ENCODE data around the gene EIF5A. TPM values are rescaled to one million over a fixed set of nuclear protein-coding genes. Genes with fewer than 3 reads are reported as not detected.

The EIF5A gene
- total and polyA plus RNA-seq, 2 donors (not counting 3 experiments of a cell fraction or from before 2014, with no cell fraction given), result 650 to 859 TPM

DNA sequence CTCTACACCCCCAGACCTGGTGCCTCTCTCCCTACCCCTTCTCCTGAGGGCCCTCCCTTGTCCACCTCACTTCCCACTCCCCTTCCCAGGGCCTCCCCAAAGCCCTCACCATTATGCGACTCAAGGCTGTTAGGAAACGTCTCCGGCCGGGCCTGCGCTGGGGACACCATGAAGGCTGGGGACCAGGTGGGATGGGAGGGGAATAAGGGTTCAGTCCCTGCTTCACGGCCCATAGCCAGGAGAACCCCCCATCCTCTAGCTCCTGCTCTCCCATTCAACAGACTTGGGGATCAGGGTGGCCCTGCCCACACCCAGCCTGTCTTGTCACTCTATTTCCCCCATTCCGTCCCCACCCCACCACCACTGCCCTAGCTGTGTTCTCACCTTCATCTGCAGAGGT lies 19.6 kb downstream of the EIF5A start:
- Histone ChIP-seq H3K4me2 (ENCODE audit: insufficient read depth, low read length) (no peak overlapping the region), H3K4me1 (ENCODE audit: control insufficient read depth, extremely low read depth, insufficient read depth, low read length) (peaks cover 10% of the 10 kb centered on the region), H3K4me3 (replicated peaks in 1 of 3; ENCODE audit: insufficient read depth in 1 of 3, low read depth in 1 of 3, low read length in 3 of 3) (no peak overlapping the region), H2AFZ (ENCODE audit: low read depth, low read length) (no peak overlapping the region), H3K27me3 (ENCODE audit: control insufficient read depth in 2 of 2, insufficient read depth in 2 of 2, low read length in 2 of 2) (peaks cover 0 to 2% of the 10 kb centered on the region in 2 experiments), H3K9me1 (replicated peaks; ENCODE audit: control insufficient read depth, extremely low read depth, insufficient read depth, low read length) (no peaks in the 10 kb centered on the region), H3K27ac (ENCODE audit: insufficient read depth, low read depth, low read length) (no peak overlapping the region), H3K79me2 (ENCODE audit: control insufficient read depth, insufficient read depth, low read length) (peaks cover 10% of the 10 kb centered on the region), H4K20me1 (replicated peaks; ENCODE audit: control insufficient read depth, extremely low read depth, insufficient read depth, low read length) (no peaks in the 10 kb centered on the region), H3K9ac (replicated peaks; ENCODE audit: extremely low read depth, insufficient read depth, low read length) (no peak overlapping the region), H3K9me3 (replicated peaks; ENCODE audit: control insufficient read depth, insufficient read depth, low read length) (no peaks in the 10 kb centered on the region), H3K36me3 (ENCODE audit: control insufficient read depth in 2 of 2, extremely low read depth in 1 of 2, insufficient read depth in 2 of 2, low read length in 2 of 2) (peaks cover 10 to 23% of the 10 kb centered on the region in 2 experiments)
- no TSS peak for BruUV-seq (replicated peaks)
- ChIA-PET POLR2A (no interaction called here), CTCF (interaction anchor here (1.0 to 1.2 kb wide), 2 partner anchors 18 to 31 kb away, joined by 3 to 4 read pairs; no protein-coding TSS in a partner anchor)
- dilution Hi-C loops (cut with MboI; ENCODE audit: extremely low pct_ligation_motif_present, low sequenced_read_pairs) (no loop called here), intact Hi-C loops (cut with micrococcal nuclease) (no loop called here)
- DNase-seq (ENCODE audit: low read depth, low spot score) (no peak), FAIRE-seq (no peak)
- TF ChIP-seq CTCF (IDR thresholded peaks at IDR 0.05; ENCODE audit: extremely low read depth in 1 of 2, insufficient read depth in 1 of 2, low read depth in 1 of 2, low read length in 2 of 2), result no peak
- no peak for TF ChIP-seq MYC (IDR thresholded peaks at IDR 0.05; ENCODE audit: low read depth, low read length)
- no peak for TF ChIP-seq EZH2 (IDR thresholded peaks at IDR 0.05; ENCODE audit: borderline replicate concordance, low read depth, low read length, severe bottlenecking)
- TF ChIP-seq JUN (IDR thresholded peaks at IDR 0.05; ENCODE audit: borderline replicate concordance, insufficient read depth, insufficient read length, low read depth), result no peak

GRCh38 chr17:7327501-7327900 lies 20.1 kb downstream of the EIF5A start:
- H3K9me1 ChIP-seq (replicated peaks; ENCODE audit: control insufficient read depth, extremely low read depth, insufficient read depth, low read length), result no peaks in the 10 kb centered on the region
- DNase-seq (ENCODE audit: low read depth, low spot score) (no peak), FAIRE-seq (no peak)
- H4K20me1 ChIP-seq (replicated peaks; ENCODE audit: control insufficient read depth, extremely low read depth, insufficient read depth, low read length), result no peaks in the 10 kb centered on the region
- BruUV-seq (replicated peaks), result no TSS peak
- no peak overlapping the region for H3K4me2 ChIP-seq (ENCODE audit: insufficient read depth, low read length)
- intact Hi-C loops (cut with micrococcal nuclease), result no loop called here
- ChIA-PET POLR2A (no interaction called here), CTCF (no interaction called here)
- H3K9me3 ChIP-seq (replicated peaks; ENCODE audit: control insufficient read depth, insufficient read depth, low read length), result no peaks in the 10 kb centered on the region
- H3K79me2 ChIP-seq (ENCODE audit: control insufficient read depth, insufficient read depth, low read length), result peaks cover 10% of the 10 kb centered on the region
- H3K27ac ChIP-seq (ENCODE audit: insufficient read depth, low read depth, low read length), result no peak overlapping the region
- H3K27me3 ChIP-seq (ENCODE audit: control insufficient read depth in 2 of 2, insufficient read depth in 2 of 2, low read length in 2 of 2), result peaks cover 0 to 2% of the 10 kb centered on the region in 2 experiments
- H3K9ac ChIP-seq (replicated peaks; ENCODE audit: extremely low read depth, insufficient read depth, low read length), result no peak overlapping the region
- TF ChIP-seq, protein P1, sequence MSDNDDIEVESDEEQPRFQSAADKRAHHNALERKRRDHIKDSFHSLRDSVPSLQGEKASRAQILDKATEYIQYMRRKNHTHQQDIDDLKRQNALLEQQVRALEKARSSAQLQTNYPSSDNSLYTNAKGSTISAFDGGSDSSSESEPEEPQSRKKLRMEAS (IDR thresholded peaks at IDR 0.05; ENCODE audit: insufficient read depth, insufficient read length), result no peak
- TF ChIP-seq MYC (IDR thresholded peaks at IDR 0.05; ENCODE audit: low read depth, low read length), result no peak
- TF ChIP-seq POLR2AphosphoS5 (IDR thresholded peaks at IDR 0.05; ENCODE audit: insufficient read depth, low read depth, low read length), result no peak
- H3K36me3 ChIP-seq (ENCODE audit: control insufficient read depth in 2 of 2, extremely low read depth in 1 of 2, insufficient read depth in 2 of 2, low read length in 2 of 2), result peaks cover 6 to 20% of the 10 kb centered on the region in 2 experiments
- peaks cover 10% of the 10 kb centered on the region for H3K4me1 ChIP-seq (ENCODE audit: control insufficient read depth, extremely low read depth, insufficient read depth, low read length)
- dilution Hi-C loops (cut with MboI; ENCODE audit: extremely low pct_ligation_motif_present, low sequenced_read_pairs), result no loop called here
- H3K4me3 ChIP-seq (replicated peaks in 1 of 3; ENCODE audit: insufficient read depth in 1 of 3, low read depth in 1 of 3, low read length in 3 of 3), result no peak overlapping the region
- H2AFZ ChIP-seq (ENCODE audit: low read depth, low read length), result no peak overlapping the region

Measured in endothelial cell of umbilical vein (primary cell).